ENCODE measurements around the gene ALDH1L1. TPM values are rescaled to one million over a fixed set of nuclear protein-coding genes. Genes with fewer than 3 reads are reported as not detected.

The ALDH1L1 gene
- total and polyA plus RNA-seq, 2 of the 8 experiments (the other 6 are each of a cell fraction or from before 2014, with no cell fraction given): 0.98 to 1.6 TPM

- no peaks in the 10 kb centered on the region for H4K20me1 ChIP-seq (replicated peaks in 1 of 2; ENCODE audit: control insufficient read depth in 1 of 2, insufficient read depth in 2 of 2, low read length in 2 of 2)
- H2BK20ac ChIP-seq (ENCODE audit: low read length): no peak overlapping the region
- H3K23ac ChIP-seq (ENCODE audit: insufficient read length): no peak overlapping the region
- no peak overlapping the region for H3K14ac ChIP-seq (ENCODE audit: insufficient read length)
- H3K79me2 ChIP-seq (ENCODE audit: control insufficient read depth in 1 of 2, insufficient read depth in 2 of 2, low read length in 2 of 2): no peaks in the 10 kb centered on the region
- no peaks in the 10 kb centered on the region; a peak in 1 of 4 replicates for H3K9me3 ChIP-seq (ENCODE audit: insufficient read depth in 2 of 2, low read depth in 1 of 2, low read length in 1 of 2)
- H3K79me1 ChIP-seq (ENCODE audit: low read depth, low read length): no peaks in the 10 kb centered on the region; the same call in 1 of the 2 replicates
- no peak overlapping the region for H4K91ac ChIP-seq (replicated peaks; ENCODE audit: insufficient read length, low read length)
- H3K9ac ChIP-seq (replicated peaks in 1 of 4; ENCODE audit: extremely low read depth in 1 of 4, low read depth in 3 of 4, low read length in 3 of 4): no peak overlapping the region
- H2AFZ ChIP-seq (ENCODE audit: low read length): no peak overlapping the region
- DNase-seq (ENCODE audit: low read depth in 1 of 2, low spot score in 2 of 2) (peak in 1 of 2 experiments; percentile 14), FAIRE-seq (no peak)
- no peak overlapping the region for H2BK15ac ChIP-seq (ENCODE audit: low read length)
- peaks cover 0 to 9% (median 6%) of the 10 kb centered on the region in 4 experiments; a peak in 5 of 7 replicates for H3K4me1 ChIP-seq (replicated peaks in 1 of 4; ENCODE audit: control insufficient read depth in 3 of 4, insufficient read depth in 4 of 4, low read length in 3 of 4)
- no peak overlapping the region for H3K56ac ChIP-seq (replicated peaks; ENCODE audit: insufficient read length, low read depth, low read length)
- no peak overlapping the region for H2AK5ac ChIP-seq (ENCODE audit: low read depth, low read length)
- H3K27ac ChIP-seq (ENCODE audit: low read depth, low read length): no peak overlapping the region
- POLR2A ChIA-PET (ENCODE audit: partially characterized antibody): no interaction called here
- H2BK12ac ChIP-seq (ENCODE audit: low read depth, low read length): no peak overlapping the region
- H3K4ac ChIP-seq (replicated peaks; ENCODE audit: insufficient read length, low read depth, low read length): no peak overlapping the region
- no peak overlapping the region for H3K4me3 ChIP-seq (ENCODE audit: extremely low read depth in 1 of 4, insufficient read depth in 2 of 4, low read depth in 3 of 4, low read length in 4 of 4)
- no peaks in the 10 kb centered on the region for H3K27me3 ChIP-seq (replicated peaks in 1 of 4; ENCODE audit: control insufficient read depth in 3 of 4, extremely low read depth in 1 of 4, insufficient read depth in 3 of 4, low read length in 3 of 4)
- no peak overlapping the region for H3K18ac ChIP-seq (ENCODE audit: extremely low read depth, low read length)
- CTCF ChIA-PET (ENCODE audit: partially characterized antibody): interaction anchor here (0.9 to 4.8 kb wide), 4 partner anchors 12 to 342 kb away, joined by 3 to 36 read pairs (median 4); no protein-coding TSS in a partner anchor
- H3K4me2 ChIP-seq (ENCODE audit: insufficient read depth in 1 of 2, low read depth in 2 of 2, low read length in 2 of 2): no peak overlapping the region
- no peak overlapping the region for H2BK120ac ChIP-seq (replicated peaks; ENCODE audit: low read depth, low read length)
- 93% methylated on average over 8 of the region's 8 CpGs; no CpG with 5 or more reads in 1 of the 2 experiments for WGBS, 2 experiments (ENCODE audit: extremely low coverage in 1 of 2, insufficient coverage in 1 of 2, insufficient read length in 1 of 2, insufficient replicate concordance in 2 of 2, low coverage in 1 of 2, low lambda C conversion rate in 2 of 2, missing lambda C conversion rate in 1 of 2)
- H3K36me3 ChIP-seq (ENCODE audit: control insufficient read depth in 2 of 4, insufficient read depth in 4 of 4, low read length in 3 of 4): no peaks in the 10 kb centered on the region
- H4K8ac ChIP-seq (ENCODE audit: extremely low read depth, insufficient read depth, low read length): no peak overlapping the region
- no peaks in the 10 kb centered on the region for H3K23me2 ChIP-seq (ENCODE audit: low read depth, low read length)
- no peak overlapping the region for H2BK5ac ChIP-seq (ENCODE audit: low read depth, low read length)
- H4K5ac ChIP-seq (ENCODE audit: insufficient read length, low read depth, low read length): no peak overlapping the region
- TF ChIP-seq TEAD4 (IDR thresholded peaks at IDR 0.05; ENCODE audit: low read depth, low read length): no peak
- TF ChIP-seq PHF8 (conservative IDR thresholded peaks at IDR 0.05; ENCODE audit: low read depth, low read length): no peak
- no peak for TF ChIP-seq CREB1 (IDR thresholded peaks at IDR 0.05)
- TF ChIP-seq BCL11A (IDR thresholded peaks at IDR 0.05; ENCODE audit: low read depth in 2 of 2, low read length in 2 of 2): no peak
- TF ChIP-seq TAF1 (IDR thresholded peaks at IDR 0.05; ENCODE audit: low read depth, low read length): no peak
- TF ChIP-seq ATF3 (IDR thresholded peaks at IDR 0.05; ENCODE audit: insufficient read depth, low read depth, low read length): no peak
- no peak for TF ChIP-seq YY1 (IDR thresholded peaks at IDR 0.05; ENCODE audit: low read depth, low read length)
- no peak for TF ChIP-seq SP1 (IDR thresholded peaks at IDR 0.05; ENCODE audit: low read depth, low read length)
- no peak for TF ChIP-seq KDM4A (IDR thresholded peaks at IDR 0.05; ENCODE audit: low read depth, low read length, severe bottlenecking)
- no peak for TF ChIP-seq EP300 (IDR thresholded peaks at IDR 0.05; ENCODE audit: borderline replicate concordance in 1 of 2, low read depth in 2 of 2, low read length in 2 of 2)
- TF ChIP-seq RNF2 (IDR thresholded peaks at IDR 0.05; ENCODE audit: borderline replicate concordance, low read depth, low read length, missing control alignments, poor library complexity, severe bottlenecking): no peak
- TF ChIP-seq ZNF274 (IDR thresholded peaks at IDR 0.05; ENCODE audit: borderline replicate concordance, extremely low read depth, low read length): no peak
- no peak for TF ChIP-seq ASH2L (IDR thresholded peaks at IDR 0.05; ENCODE audit: low read length)
- no peak for TF ChIP-seq MAX (IDR thresholded peaks at IDR 0.05)
Measured at GRCh38 chr3:126119976-126120375, 60.4 kb downstream of the ALDH1L1 start.
